GM12801 (cell line): Measurements from ENCODE around the gene USH1C.

Experiments
- TF ChIP-seq, protein P1 (sequence below): IDR thresholded peaks from one replicate; pipeline ENCODE4 v1.5.1; 2011; ENCODE audit warnings: control low read depth; ENCODE audit not compliant: insufficient read length; ENCODE audit errors: extremely low read depth

USH1C gene

DNA sequence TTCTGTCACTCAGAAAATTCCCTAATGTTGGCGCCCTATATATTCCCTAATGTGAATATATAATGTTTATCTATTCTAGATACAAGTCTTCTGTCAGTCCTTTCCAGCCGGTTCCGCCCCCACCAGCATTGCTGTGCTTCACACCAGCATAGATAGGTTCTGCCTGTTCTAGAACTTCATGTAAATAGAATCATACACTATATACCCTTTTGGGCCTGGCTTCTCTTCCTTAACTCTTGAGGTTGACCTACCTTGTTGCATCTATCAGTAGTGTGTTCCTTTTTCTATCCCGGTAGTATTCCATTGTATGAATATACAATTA is 37.5 kb upstream of the USH1C start:
- TF ChIP-seq, protein P1, sequence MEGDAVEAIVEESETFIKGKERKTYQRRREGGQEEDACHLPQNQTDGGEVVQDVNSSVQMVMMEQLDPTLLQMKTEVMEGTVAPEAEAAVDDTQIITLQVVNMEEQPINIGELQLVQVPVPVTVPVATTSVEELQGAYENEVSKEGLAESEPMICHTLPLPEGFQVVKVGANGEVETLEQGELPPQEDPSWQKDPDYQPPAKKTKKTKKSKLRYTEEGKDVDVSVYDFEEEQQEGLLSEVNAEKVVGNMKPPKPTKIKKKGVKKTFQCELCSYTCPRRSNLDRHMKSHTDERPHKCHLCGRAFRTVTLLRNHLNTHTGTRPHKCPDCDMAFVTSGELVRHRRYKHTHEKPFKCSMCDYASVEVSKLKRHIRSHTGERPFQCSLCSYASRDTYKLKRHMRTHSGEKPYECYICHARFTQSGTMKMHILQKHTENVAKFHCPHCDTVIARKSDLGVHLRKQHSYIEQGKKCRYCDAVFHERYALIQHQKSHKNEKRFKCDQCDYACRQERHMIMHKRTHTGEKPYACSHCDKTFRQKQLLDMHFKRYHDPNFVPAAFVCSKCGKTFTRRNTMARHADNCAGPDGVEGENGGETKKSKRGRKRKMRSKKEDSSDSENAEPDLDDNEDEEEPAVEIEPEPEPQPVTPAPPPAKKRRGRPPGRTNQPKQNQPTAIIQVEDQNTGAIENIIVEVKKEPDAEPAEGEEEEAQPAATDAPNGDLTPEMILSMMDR: no peak

DNA sequence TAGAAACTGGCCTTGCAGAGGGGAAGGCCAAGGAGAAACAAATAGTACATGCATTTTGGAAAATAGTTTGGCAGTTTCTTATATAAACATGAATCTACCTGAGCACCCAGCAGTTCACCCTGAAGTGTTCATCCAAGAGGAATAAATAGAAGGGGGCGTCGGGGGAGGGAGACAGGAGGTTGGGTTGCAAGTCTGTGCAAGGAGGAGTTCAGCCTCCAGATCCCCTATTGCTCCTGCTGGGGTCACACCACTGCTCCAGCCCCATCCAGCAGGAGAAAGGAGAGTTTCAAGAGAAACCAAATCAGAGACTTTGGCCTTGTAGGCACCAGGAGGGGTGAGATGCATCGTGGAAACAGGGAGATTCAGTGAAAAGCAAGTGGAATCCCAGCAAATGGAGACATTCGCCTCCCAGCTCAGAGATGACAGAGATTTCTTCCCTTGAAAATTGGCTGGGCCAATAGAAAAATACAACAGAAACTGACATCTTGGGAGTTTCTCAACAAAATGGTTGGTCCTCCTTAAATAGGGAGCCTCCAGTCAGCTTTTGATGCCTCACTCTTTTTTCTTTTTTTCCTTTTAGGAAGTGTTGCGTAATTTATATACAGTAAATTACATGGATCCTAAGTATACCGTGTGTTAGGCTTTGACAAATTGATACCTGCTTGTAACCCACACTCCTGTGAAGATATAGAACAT is 37.0 kb upstream of the USH1C start:
- TF ChIP-seq, protein P1: no peak

DNA sequence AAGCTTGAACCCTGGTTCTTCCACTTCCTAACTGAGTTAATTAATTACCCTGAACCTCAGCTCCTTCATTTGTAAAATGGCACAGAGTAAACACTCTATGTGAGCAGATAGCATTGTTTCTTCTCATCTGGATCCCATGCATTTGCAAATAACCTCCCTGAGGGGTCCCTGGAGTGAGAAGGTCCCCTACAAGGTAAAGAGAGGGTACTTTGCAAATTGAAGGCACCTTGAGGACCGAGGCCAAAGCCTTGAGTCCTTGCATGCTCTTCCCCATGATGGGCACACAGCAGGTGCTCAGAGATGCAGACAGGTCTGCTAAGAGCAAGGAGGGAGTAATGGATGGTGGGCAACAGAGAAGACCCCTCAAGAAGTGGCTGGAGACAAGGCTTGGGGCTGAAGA is 36.1 kb upstream of the USH1C start:
- TF ChIP-seq, protein P1: no peak

DNA sequence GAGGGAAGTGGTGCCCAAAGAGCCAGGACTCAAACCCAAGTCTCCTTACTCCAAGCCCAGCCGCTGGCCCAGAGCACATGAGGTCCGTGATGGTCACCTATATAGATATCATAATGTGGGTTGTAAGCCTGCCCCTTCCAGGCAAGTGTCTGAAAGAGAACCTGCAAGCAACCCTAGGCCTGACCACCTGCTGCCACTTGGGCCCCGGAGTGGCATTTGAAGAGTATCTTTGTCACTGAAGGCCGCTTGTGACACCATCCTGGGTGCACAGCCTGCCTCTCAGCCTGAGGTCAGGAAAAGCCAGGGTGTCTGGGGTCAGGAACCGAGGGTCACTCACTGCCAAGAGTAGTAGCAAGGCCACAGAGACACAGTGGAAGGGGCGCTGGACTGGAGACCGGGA is 35.2 kb upstream of the USH1C start:
- TF ChIP-seq, protein P1: no peak

DNA sequence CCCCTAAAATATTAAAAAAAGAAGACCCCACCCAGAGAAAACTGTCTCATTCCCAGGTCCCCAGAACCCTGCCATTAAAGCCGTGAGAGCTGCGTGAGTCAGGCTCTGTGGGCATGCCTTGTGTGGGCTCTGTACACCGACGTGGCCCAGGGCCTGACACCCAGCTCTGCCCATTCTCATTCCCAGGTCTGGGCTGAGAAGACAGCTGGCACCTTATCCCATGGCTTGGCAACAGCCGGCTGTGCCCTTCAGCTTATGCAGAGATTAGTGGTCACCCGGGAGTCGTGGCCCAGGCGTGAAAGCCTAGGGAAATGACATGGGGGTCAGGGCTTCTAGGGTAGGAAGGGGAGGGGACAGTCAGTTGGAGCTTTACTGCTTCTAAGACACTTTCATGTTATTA is 34.7 kb upstream of the USH1C start:
- TF ChIP-seq, protein P1: no peak

DNA sequence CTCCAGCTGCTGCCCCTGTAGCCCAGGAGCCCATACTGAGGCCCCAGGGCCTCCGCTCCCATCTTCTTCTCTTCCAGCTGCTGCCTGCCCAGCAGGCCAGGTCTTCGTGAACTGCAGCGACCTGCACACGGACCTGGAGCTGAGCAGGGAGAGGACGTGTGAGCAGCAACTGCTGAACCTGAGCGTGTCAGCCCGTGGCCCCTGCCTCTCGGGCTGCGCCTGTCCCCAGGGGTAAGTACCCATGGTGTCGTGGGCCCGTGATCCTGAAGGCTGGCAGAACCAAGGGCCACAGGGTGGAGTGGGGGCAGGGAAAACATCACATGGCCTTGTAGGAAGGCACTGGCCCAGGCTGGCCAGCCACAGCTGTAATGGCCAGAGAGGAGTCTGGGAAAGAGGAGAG is 34.1 kb upstream of the USH1C start:
- TF ChIP-seq, protein P1: no peak

DNA sequence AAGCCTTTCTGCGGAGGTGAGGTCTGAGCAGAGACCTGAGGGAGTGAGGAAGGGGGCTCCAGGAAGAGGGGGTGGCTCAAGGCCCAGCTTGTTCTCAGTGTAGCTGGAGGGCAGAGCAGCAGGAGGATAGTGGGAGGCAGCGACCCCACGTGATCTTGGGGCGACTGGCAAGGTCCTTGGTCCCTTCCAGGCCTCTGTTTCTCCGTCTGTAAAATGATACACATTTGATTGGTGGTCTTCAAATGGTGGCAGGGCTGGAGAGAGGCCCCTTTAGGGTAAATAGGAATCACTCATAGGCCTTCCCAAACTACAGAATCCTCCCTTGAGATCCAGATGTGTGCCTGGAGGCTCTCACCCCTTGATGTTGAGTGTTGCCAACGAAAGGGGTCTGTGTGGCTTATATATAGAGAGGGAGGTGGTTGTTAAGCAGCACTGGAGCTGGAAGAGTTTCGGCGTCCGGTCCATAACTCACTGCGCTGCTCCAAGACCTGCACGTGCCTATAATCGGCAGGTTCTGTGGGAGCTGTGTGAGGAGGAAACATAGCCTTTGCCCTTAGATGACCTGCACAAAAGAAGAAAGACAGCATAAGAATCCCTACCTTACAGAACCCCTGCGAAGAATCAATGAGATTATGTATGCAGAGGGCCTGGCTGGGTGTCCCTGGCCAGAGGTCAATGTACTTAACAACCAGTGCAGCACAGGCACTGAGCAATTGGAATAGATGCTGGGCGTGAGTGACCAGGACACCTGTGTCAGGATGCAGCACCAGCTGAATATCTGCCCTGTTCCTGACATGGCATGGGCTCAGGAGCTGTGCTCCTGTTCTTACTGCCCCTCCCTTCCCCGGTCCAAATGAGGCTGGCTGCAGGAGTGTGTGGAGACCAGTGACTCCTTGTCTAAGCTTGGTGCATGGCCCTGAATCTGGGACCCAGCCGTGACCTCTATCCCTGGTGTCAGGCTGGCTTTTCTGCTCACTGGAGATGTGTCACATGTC is 31.5 kb upstream of the USH1C start:
- TF ChIP-seq, protein P1: no peak
